Thyroid gland (tissue), 4 donors: Measurements from ENCODE around the gene NCOA5. TPM values are rescaled to one million over a fixed set of nuclear protein-coding genes. Genes with fewer than 3 reads are reported as not detected.

Experiments used
- DNase-seq, 2 donors: peaks; one replicate each; pipeline ENCODE4 v3.0.0-alpha.2; 2019
- H3K27ac ChIP-seq, 3 donors: fragments of 200-600 bp; sonication (generic); 1 replicate in 2 of 3; 2 replicates in 1 of 3; pipeline ENCODE4 v1.5.1; 2016 to 2019; ENCODE audit warnings: mild to moderate bottlenecking in 1 of 3, moderate library complexity in 1 of 3
- H3K27me3 ChIP-seq: fragments of 200-600 bp; sonication (generic); one replicate; pipeline ENCODE4 v1.5.1; 2019
- H3K36me3 ChIP-seq, 2 donors: fragments of 200-600 bp; sonication (generic); one replicate each; pipeline ENCODE4 v1.5.1; 2016 to 2019
- H3K4me1 ChIP-seq, 2 donors: fragments of 200-600 bp; sonication (generic); one replicate each; pipeline ENCODE4 v1.5.1; 2017 to 2019
- H3K4me3 ChIP-seq, 3 donors: fragments of 200-600 bp; sonication (generic); replicated peaks in 1 of 3; 1 replicate in 2 of 3; 2 replicates in 1 of 3; pipeline ENCODE4 v1.5.1; 2016; ENCODE audit warnings: mild to moderate bottlenecking in 1 of 3
- H3K9me3 ChIP-seq: fragments of 200-600 bp; sonication (generic); one replicate; pipeline ENCODE4 v1.5.1; 2017
- CTCF ChIP-seq, 6 experiments: fragments of 200-600 bp in 3 of 6; fragments of 450-650 bp in 3 of 6; sonication (generic) in 3 of 6; IDR thresholded peaks; one replicate each; pipeline ENCODE4 v1.5.1; 2016 to 2019; ENCODE audit warnings: antibody characterized with exemption in 6 of 6, mild to moderate bottlenecking in 2 of 6, inconsistent platforms in 1 of 6, moderate library complexity in 1 of 6
- POLR2A ChIP-seq, 2 donors: fragments of 450-650 bp; IDR thresholded peaks; one replicate each; pipeline ENCODE4 v1.6.1; 2017; ENCODE audit warnings: antibody characterized with exemption in 2 of 2, mild to moderate bottlenecking in 2 of 2, moderate library complexity in 1 of 2
- WGBS, 2 donors: methylation state at CpG; one replicate each; pipeline ENCODE4 v1.1.5; 2017; 5-methylcytosine and 5-hydroxymethylcytosine counted together
- intact Hi-C: fragments of 100-400 bp; cut with DNase I; formaldehyde crosslinking; loops from one replicate; pipeline ENCODE4 v1.15.1; 2023
- total RNA-seq, 4 donors: library from RNA; depleted of rRNA; stranded (reverse); fragments of >200 nt; gene quantifications; one replicate each; pipeline ENCODE4 v1.2.3, GENCODE V29; 2016

The NCOA5 gene
- total RNA-seq, 4 donors from 2014 or later = 31.4 to 46.1 (median 37.4) TPM

- intact Hi-C loops = no loop called here
- TF ChIP-seq CTCF (IDR thresholded peaks at IDR 0.05) (no peak), POLR2A (IDR thresholded peaks at IDR 0.05) (no peak)
- WGBS, 2 donors = 60 to 61% methylated on average over 7 of the region's 7 CpGs
- Histone ChIP-seq H3K27ac (no peak overlapping the region), H3K4me3 (no peak overlapping the region), H3K4me1 (peaks cover 5 to 12% of the 10 kb centered on the region in 2 donors), H3K27me3 (peaks cover 31% of the 10 kb centered on the region), H3K9me3 (no peaks in the 10 kb centered on the region), H3K36me3 (no peaks in the 10 kb centered on the region)
- DNase-seq = no peak
Observed at GRCh38 chr20:46014517-46015396, 75.0 kb downstream of the NCOA5 start.

GRCh38 chr20:46013829-46014516, 75.8 kb downstream of the NCOA5 start:
- peaks cover 5 to 12% of the 10 kb centered on the region in 2 donors for H3K4me1 ChIP-seq
- intact Hi-C loops = no loop called here
- DNase-seq = peak; percentile 52 to 55
- H3K36me3 ChIP-seq = no peaks in the 10 kb centered on the region
- H3K4me3 ChIP-seq = no peak overlapping the region
- TF ChIP-seq CTCF (IDR thresholded peaks at IDR 0.05) (peak; percentile 19 to 83 (median 50)), POLR2A (IDR thresholded peaks at IDR 0.05) (no peak)
- H3K27me3 ChIP-seq = peaks cover 31% of the 10 kb centered on the region
- H3K9me3 ChIP-seq = no peaks in the 10 kb centered on the region
- H3K27ac ChIP-seq = no peak overlapping the region
- 1 to 2% methylated on average over 23 to 31 of the region's 67 CpGs for WGBS, 2 donors

GRCh38 chr20:46013322-46013828, 76.4 kb downstream of the NCOA5 start:
- Histone ChIP-seq H3K36me3 (no peaks in the 10 kb centered on the region), H3K9me3 (no peaks in the 10 kb centered on the region), H3K27ac (no peak overlapping the region), H3K4me1 (peaks cover 5 to 12% of the 10 kb centered on the region in 2 donors), H3K27me3 (peaks cover 31% of the 10 kb centered on the region), H3K4me3 (no peak overlapping the region)
- 8 to 16% methylated on average over 20 to 23 of the region's 29 CpGs for WGBS, 2 donors
- no peak for DNase-seq
- intact Hi-C loops = no loop called here
- TF ChIP-seq POLR2A (IDR thresholded peaks at IDR 0.05) (no peak), CTCF (IDR thresholded peaks at IDR 0.05) (no peak)

- DNase-seq = no peak
- H3K27ac ChIP-seq = no peak overlapping the region
- H3K9me3 ChIP-seq = no peaks in the 10 kb centered on the region
- H3K4me3 ChIP-seq = no peak overlapping the region
- intact Hi-C loops = no loop called here
- no peaks in the 10 kb centered on the region for H3K36me3 ChIP-seq
- TF ChIP-seq POLR2A (IDR thresholded peaks at IDR 0.05) (no peak), CTCF (IDR thresholded peaks at IDR 0.05) (no peak)
- H3K27me3 ChIP-seq = peaks cover 31% of the 10 kb centered on the region
- peaks cover 5 to 12% of the 10 kb centered on the region in 2 donors for H3K4me1 ChIP-seq
- WGBS, 2 donors = 53 to 57% methylated on average over 7 to 9 of the region's 10 CpGs
Observed at GRCh38 chr20:46012921-46013320, 76.8 kb downstream of the NCOA5 start.
